WERI-Rb-1 (cell line): Measurements from ENCODE around the gene AZU1.

Experiments used
- DNase-seq: peaks from one replicate; pipeline ENCODE4 v3.0.0-alpha.2; 2020
- H3K27ac ChIP-seq: fragments of 250-450 bp; sonication (Bioruptor Pico); 2 replicates; pipeline ENCODE4 v1.5.1; 2020; ENCODE audit warnings: mild to moderate bottlenecking, moderate library complexity
- H3K27me3 ChIP-seq: fragments of 250-450 bp; sonication (Bioruptor Pico); 2 replicates; pipeline ENCODE4 v1.5.1; 2021; ENCODE audit warnings: mild to moderate bottlenecking, low read depth, moderate library complexity; ENCODE audit not compliant: insufficient read depth, severe bottlenecking
- H3K36me3 ChIP-seq: fragments of 250-450 bp; sonication (Bioruptor Pico); 2 replicates; pipeline ENCODE4 v1.5.1; 2020; ENCODE audit warnings: mild to moderate bottlenecking, moderate library complexity
- H3K4me3 ChIP-seq: 2 replicates; pipeline ENCODE4 v1.5.1; 2011; ENCODE audit warnings: low read depth, mild to moderate bottlenecking, control low read depth, low read length
- H3K9me3 ChIP-seq: fragments of 250-450 bp; sonication (Bioruptor Pico); 2 replicates; pipeline ENCODE4 v1.5.1; 2021; ENCODE audit warnings: mild to moderate bottlenecking, moderate library complexity; ENCODE audit not compliant: severe bottlenecking
- TF ChIP-seq, protein P1 (sequence below): IDR thresholded peaks from 2 replicates; pipeline ENCODE4 v1.5.1; 2011; ENCODE audit warnings: low read depth, mild to moderate bottlenecking, control low read depth, inconsistent platforms, low read length

Gene AZU1

GRCh38 chr19:810883-811489 lies 16.7 kb upstream of the AZU1 start:
- TF ChIP-seq, protein P1, sequence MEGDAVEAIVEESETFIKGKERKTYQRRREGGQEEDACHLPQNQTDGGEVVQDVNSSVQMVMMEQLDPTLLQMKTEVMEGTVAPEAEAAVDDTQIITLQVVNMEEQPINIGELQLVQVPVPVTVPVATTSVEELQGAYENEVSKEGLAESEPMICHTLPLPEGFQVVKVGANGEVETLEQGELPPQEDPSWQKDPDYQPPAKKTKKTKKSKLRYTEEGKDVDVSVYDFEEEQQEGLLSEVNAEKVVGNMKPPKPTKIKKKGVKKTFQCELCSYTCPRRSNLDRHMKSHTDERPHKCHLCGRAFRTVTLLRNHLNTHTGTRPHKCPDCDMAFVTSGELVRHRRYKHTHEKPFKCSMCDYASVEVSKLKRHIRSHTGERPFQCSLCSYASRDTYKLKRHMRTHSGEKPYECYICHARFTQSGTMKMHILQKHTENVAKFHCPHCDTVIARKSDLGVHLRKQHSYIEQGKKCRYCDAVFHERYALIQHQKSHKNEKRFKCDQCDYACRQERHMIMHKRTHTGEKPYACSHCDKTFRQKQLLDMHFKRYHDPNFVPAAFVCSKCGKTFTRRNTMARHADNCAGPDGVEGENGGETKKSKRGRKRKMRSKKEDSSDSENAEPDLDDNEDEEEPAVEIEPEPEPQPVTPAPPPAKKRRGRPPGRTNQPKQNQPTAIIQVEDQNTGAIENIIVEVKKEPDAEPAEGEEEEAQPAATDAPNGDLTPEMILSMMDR = no peak
- DNase-seq = no peak
- Histone ChIP-seq H3K4me3 (no peak overlapping the region), H3K9me3 (no peaks in the 10 kb centered on the region), H3K36me3 (peaks cover 86% of the 10 kb centered on the region), H3K27ac (no peak overlapping the region), H3K27me3 (no peaks in the 10 kb centered on the region)

GRCh38 chr19:811506-812048 lies 16.1 kb upstream of the AZU1 start:
- H3K4me3 ChIP-seq = no peak overlapping the region
- DNase-seq = no peak
- no peaks in the 10 kb centered on the region for H3K27me3 ChIP-seq
- H3K36me3 ChIP-seq = peaks cover 80% of the 10 kb centered on the region
- TF ChIP-seq, protein P1 = no peak
- no peak overlapping the region for H3K27ac ChIP-seq
- no peaks in the 10 kb centered on the region for H3K9me3 ChIP-seq

DNA sequence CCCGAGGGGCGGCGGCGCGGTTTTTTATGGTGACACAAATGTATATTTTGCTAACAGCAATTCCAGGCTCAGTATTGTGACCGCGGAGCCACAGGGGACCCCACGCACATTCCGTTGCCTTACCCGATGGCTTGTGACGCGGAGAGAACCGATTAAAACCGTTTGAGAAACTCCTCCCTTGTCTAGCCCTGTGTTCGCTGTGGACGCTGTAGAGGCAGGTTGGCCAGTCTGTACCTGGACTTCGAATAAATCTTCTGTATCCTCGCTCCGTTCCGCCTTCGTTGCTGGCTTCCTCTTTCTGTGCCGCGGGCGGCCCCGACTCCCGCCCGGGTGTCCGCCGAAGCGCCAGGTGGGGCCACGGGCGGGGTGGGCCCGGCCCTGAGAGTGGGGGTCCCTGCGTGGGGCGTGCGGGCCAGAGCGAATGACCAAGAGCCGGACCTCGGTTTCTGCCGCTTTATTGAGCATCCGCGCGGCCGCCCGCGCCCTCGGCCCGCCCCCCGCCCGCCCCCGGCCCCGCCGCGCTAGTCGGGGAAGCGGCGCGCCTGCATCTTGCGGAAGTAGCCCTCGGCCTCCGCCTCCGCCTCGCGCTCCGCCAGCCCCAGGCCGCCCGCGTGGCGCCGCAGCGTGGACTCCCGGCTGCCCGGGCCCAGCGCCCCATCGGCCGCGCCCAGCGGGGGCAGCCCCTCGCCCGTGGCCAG lies 15.4 kb upstream of the AZU1 start:
- Histone ChIP-seq H3K9me3 (no peaks in the 10 kb centered on the region), H3K36me3 (peaks cover 74% of the 10 kb centered on the region), H3K27ac (no peak overlapping the region), H3K27me3 (no peaks in the 10 kb centered on the region), H3K4me3 (no peak overlapping the region)
- DNase-seq = no peak
- TF ChIP-seq, protein P1 = no peak

- Histone ChIP-seq H3K36me3 (peaks cover 71% of the 10 kb centered on the region), H3K27me3 (no peaks in the 10 kb centered on the region), H3K27ac (no peak overlapping the region), H3K9me3 (no peaks in the 10 kb centered on the region), H3K4me3 (no peak overlapping the region)
- TF ChIP-seq, protein P1 = no peak
- no peak for DNase-seq
Observed at GRCh38 chr19:812747-813218, 14.9 kb upstream of the AZU1 start.

DNA sequence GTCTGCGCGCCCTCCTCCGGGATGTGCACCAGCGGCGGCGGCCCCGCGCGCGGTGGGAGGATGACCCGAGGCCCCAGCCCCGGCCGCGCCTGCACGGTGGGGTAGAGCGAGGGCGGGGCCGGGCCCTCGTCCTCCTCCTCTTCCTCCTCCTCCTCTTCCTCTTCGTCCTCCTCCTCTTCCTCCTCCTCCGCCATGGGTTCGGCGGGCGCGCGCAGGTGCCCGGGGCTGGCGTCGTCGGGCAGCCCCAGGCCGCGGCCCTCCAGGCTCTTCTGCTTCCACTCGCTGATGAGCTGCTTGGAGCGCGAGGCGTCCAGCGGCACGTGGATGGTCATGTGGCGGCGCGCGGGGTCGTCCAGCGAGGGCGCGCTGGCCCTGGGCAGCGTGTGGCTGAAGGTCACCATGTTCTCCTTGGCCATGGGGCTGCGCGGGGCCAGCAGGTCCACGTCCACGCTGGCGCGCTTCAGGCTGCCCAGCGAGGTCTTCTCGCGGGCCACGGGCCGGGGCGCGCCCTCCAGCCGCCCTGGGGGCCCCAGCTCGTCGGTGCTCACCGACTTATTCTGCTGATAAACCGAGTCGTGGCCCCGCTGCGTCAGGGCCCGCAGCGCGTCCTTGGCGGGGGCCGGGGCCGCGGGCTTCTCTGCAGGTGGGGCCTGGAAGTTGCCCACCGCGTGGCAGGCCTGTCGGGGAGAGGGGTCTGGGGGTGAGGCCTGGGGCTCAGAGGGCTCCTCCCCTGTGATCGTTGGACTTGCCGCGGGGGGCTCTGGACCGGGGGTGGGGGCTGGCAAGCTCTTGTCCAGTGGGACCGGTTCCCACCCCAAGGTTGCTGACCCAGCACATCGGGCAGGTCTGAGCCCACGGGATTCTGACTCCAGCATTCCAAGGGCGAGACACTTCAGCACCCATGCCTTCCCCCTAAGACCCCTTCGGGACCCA lies 14.2 kb upstream of the AZU1 start:
- no peaks in the 10 kb centered on the region for H3K9me3 ChIP-seq
- peaks cover 67% of the 10 kb centered on the region for H3K36me3 ChIP-seq
- H3K4me3 ChIP-seq = no peak overlapping the region
- TF ChIP-seq, protein P1 = no peak
- no peak for DNase-seq
- no peak overlapping the region for H3K27ac ChIP-seq
- H3K27me3 ChIP-seq = no peaks in the 10 kb centered on the region
